BJ (cell line): Measurements from ENCODE around the gene PRTN3. TPM values are rescaled to one million over a fixed set of nuclear protein-coding genes. Genes with fewer than 3 reads are reported as not detected.

ENCODE experiments used
- CTCF ChIA-PET: fragments of 350-600 bp; formaldehyde crosslinking; extraction: SDS; loops from one replicate; lab custom pipeline; 2021; ENCODE audit warnings: antibody characterized with exemption, inconsistent platforms; lab: Yijun Ruan, JAX
- POLR2A ChIA-PET: fragments of 300-600 bp; sonication (Branson Sonifier 250); formaldehyde crosslinking; extraction: SDS; loops from one replicate; lab custom pipeline; 2021; ENCODE audit warnings: antibody characterized with exemption; lab: Charles Lee
- DNase-seq: peaks from one replicate; pipeline ENCODE4 v3.0.0-alpha.2; 2011; ENCODE audit warnings: low read depth
- H3K27me3 ChIP-seq: 2 replicates; pipeline ENCODE4 v1.6.0; 2011; ENCODE audit warnings: low read length; ENCODE audit not compliant: control insufficient read depth, insufficient read depth
- H3K36me3 ChIP-seq: 2 replicates; pipeline ENCODE4 v1.5.1; 2011; ENCODE audit warnings: low read length; ENCODE audit not compliant: control insufficient read depth, insufficient read depth
- H3K4me3 ChIP-seq: 2 replicates; pipeline ENCODE4 v1.5.1; 2011; ENCODE audit warnings: low read depth, mild to moderate bottlenecking, control low read depth, low read length
- CTCF ChIP-seq: IDR thresholded peaks from 2 replicates; pipeline ENCODE4 v1.5.1; 2011; ENCODE audit warnings: low read depth, mild to moderate bottlenecking, control low read depth, inconsistent platforms, low read length, moderate library complexity; ENCODE audit not compliant: insufficient read depth
- polyA plus RNA-seq: library from polyadenylated mRNA; depleted of rRNA; stranded (reverse); fragments of >200 nt; gene quantifications from 2 replicates; pipeline ENCODE4 v1.2.3, GENCODE V29; 2011; rRNA removed
- small RNA-seq: library from RNA; depleted of rRNA; stranded (forward); fragments of <200 nt; gene quantifications from one replicate; pipeline ENCODE3, GENCODE V24; 2012; ENCODE audit warnings: low replicate concordance, low read depth; ENCODE audit not compliant: insufficient read length

The PRTN3 gene
- polyA plus RNA-seq, 1 experiment: not detected

GRCh38 chr19:896434-896833 lies 55.6 kb downstream of the PRTN3 start:
- no peak overlapping the region for H3K4me3 ChIP-seq
- TF ChIP-seq CTCF: no peak
- H3K36me3 ChIP-seq: peaks cover 22% of the 10 kb centered on the region
- no peaks in the 10 kb centered on the region for H3K27me3 ChIP-seq
- POLR2A ChIA-PET: no interaction called here
- CTCF ChIA-PET: interaction anchor here (0.6 to 2.0 kb wide), 3 partner anchors 11 to 126 kb away, joined by 3 to 6 read pairs (median 5); no protein-coding TSS in a partner anchor
- DNase-seq: no peak

- ChIA-PET CTCF (interaction anchor here (0.6 to 2.0 kb wide), 3 partner anchors 10 to 126 kb away, joined by 3 to 6 read pairs (median 5); no protein-coding TSS in a partner anchor), POLR2A (interaction anchor here (0.6 kb wide), 1 partner anchor 43 kb away, joined by 3 read pairs; no protein-coding TSS in a partner anchor)
- no peak overlapping the region for H3K4me3 ChIP-seq
- H3K36me3 ChIP-seq: peaks cover 24% of the 10 kb centered on the region
- TF ChIP-seq CTCF: no peak
- H3K27me3 ChIP-seq: no peaks in the 10 kb centered on the region
- DNase-seq: no peak
Observed at GRCh38 chr19:896999-897398, 56.2 kb downstream of the PRTN3 start.

- CTCF ChIA-PET: interaction anchor here (1.4 to 2.0 kb wide), 2 partner anchors 10 to 34 kb away, joined by 5 to 6 read pairs; no protein-coding TSS in a partner anchor
- DNase-seq: no peak
- H3K27me3 ChIP-seq: no peaks in the 10 kb centered on the region
- H3K36me3 ChIP-seq: peaks cover 25% of the 10 kb centered on the region
- H3K4me3 ChIP-seq: no peak overlapping the region
- POLR2A ChIA-PET: interaction anchor here (0.6 kb wide), 1 partner anchor 43 kb away, joined by 3 read pairs; no protein-coding TSS in a partner anchor
- peak; percentile 12; the same call in 1 of the 2 replicates for TF ChIP-seq CTCF
Observed at GRCh38 chr19:897442-898039, 56.7 kb downstream of the PRTN3 start.

Small RNA genes lying within 50 kb of the gene (small RNA-seq; reads per million reads assigned to genes)
- gene MIR3187: not detected
- 3.8 reads per million, percentile 50 among the genes with 10 or more reads in this experiment for gene RNU6-9

Other genes with a start within 250 kb of the PRTN3 start
- 21.9 and 38.6 TPM in 2 replicates for gene POLRMT, start 207.5 kb upstream of the PRTN3 start, polyA plus RNA-seq
- 0.05 TPM in 1 of 2 replicates, not detected in the other for gene FGF22, start 201.1 kb upstream of the PRTN3 start, polyA plus RNA-seq
- gene RNF126, start 177.8 kb upstream of the PRTN3 start, polyA plus RNA-seq: 2.7 and 2.9 TPM in 2 replicates
- gene FSTL3, start 164.6 kb upstream of the PRTN3 start, polyA plus RNA-seq: 62.5 and 83.2 TPM in 2 replicates
- not detected in 2 replicates for gene PRSS57, start 145.5 kb upstream of the PRTN3 start, polyA plus RNA-seq
- 1.1 and 1.2 TPM in 2 replicates for gene PALM, start 132.1 kb upstream of the PRTN3 start, polyA plus RNA-seq
- 0.05 and 0.06 TPM in 2 replicates for gene MISP, start 89.9 kb upstream of the PRTN3 start, polyA plus RNA-seq
- gene PTBP1, start 43.5 kb upstream of the PRTN3 start, polyA plus RNA-seq: 137 and 328 TPM in 2 replicates
- gene PLPPR3, start 19.0 kb upstream of the PRTN3 start, polyA plus RNA-seq: 0.56 and 1.1 TPM in 2 replicates
- gene AZU1, start 13.2 kb upstream of the PRTN3 start, polyA plus RNA-seq: 0.07 TPM in 1 of 2 replicates, not detected in the other
- 0.10 and 0.12 TPM in 2 replicates for gene ELANE, start 11.3 kb downstream of the PRTN3 start, polyA plus RNA-seq
- 0.70 and 0.77 TPM in 2 replicates for gene CFD, start 18.7 kb downstream of the PRTN3 start, polyA plus RNA-seq
- gene MED16, start 52.2 kb downstream of the PRTN3 start, polyA plus RNA-seq: 21.5 and 39.8 TPM in 2 replicates
- gene RNU6-9, start 52.5 kb downstream of the PRTN3 start, polyA plus RNA-seq: not detected in 2 replicates
- 35.3 and 46.6 TPM in 2 replicates for gene R3HDM4, start 72.2 kb downstream of the PRTN3 start, polyA plus RNA-seq
- not detected in 2 replicates for gene KISS1R, start 76.3 kb downstream of the PRTN3 start, polyA plus RNA-seq
- gene ARID3A, start 85.0 kb downstream of the PRTN3 start, polyA plus RNA-seq: 10.7 and 17.4 TPM in 2 replicates
- gene WDR18, start 143.3 kb downstream of the PRTN3 start, polyA plus RNA-seq: 28.1 and 44.3 TPM in 2 replicates
- 0.28 and 0.32 TPM in 2 replicates for gene GRIN3B, start 159.4 kb downstream of the PRTN3 start, polyA plus RNA-seq
- 69.2 and 111 TPM in 2 replicates for gene TMEM259, start 180.1 kb downstream of the PRTN3 start, polyA plus RNA-seq
- gene RNU6-2, start 180.5 kb downstream of the PRTN3 start, polyA plus RNA-seq: not detected in 2 replicates
- gene CNN2, start 185.6 kb downstream of the PRTN3 start, polyA plus RNA-seq: 315 and 529 TPM in 2 replicates
- gene ABCA7, start 199.1 kb downstream of the PRTN3 start, polyA plus RNA-seq: 1.3 and 1.9 TPM in 2 replicates
- 0.13 and 0.28 TPM in 2 replicates for gene ARHGAP45, start 226.2 kb downstream of the PRTN3 start, polyA plus RNA-seq